H54 (cell line): ENCODE measurements around the gene UNC5A.
A peak's percentile ranks its signal among the peaks of the same experiment; 100 is the strongest.

Experiments
- DNase-seq: peaks from one replicate; pipeline ENCODE4 v3.0.0; 2011; ENCODE audit warnings: low spot score, mixed read lengths; ENCODE audit not compliant: insufficient read length
- FAIRE-seq: peaks from 3 replicates; lab custom pipeline; 2011; peaks lifted over from hg19 to GRCh38; lab: Jason Lieb, UNC
- POLR2A ChIP-seq: IDR thresholded peaks from 2 replicates; pipeline ENCODE4 v1.6.1; 2011; ENCODE audit warnings: low read depth, mild to moderate bottlenecking, low read length

The UNC5A gene

DNA sequence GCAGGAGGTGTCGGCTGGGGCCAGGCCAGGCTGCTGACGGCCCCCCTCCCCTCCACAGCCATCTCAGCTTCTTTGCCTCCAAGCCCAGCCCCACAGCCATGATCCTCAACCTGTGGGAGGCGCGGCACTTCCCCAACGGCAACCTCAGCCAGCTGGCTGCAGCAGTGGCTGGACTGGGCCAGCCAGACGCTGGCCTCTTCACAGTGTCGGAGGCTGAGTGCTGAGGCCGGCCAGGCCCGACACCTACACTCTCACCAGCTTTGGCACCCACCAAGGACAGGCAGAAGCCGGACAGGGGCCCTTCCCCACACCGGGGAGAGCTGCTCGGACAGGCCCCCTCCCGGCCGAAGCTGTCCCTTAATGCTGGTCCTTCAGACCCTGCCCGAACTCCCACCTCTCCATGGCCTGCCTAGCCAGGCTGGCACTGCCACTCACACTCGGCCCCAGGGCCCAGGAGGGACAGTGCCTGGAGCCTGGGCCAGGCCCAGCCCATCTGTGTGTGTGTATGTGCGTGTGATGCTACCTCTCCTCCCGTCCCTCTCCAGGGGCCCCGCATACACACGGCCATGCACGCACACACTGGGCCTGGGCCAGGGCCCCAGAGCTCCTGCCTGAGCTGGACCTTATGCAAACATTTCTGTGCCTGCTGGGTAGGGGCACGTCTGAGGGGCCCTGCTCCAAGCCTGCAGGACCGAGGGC, 69.5 kb downstream of the UNC5A start:
- DNase-seq (no peak), FAIRE-seq (no peak)
- no peak for TF ChIP-seq POLR2A

DNA sequence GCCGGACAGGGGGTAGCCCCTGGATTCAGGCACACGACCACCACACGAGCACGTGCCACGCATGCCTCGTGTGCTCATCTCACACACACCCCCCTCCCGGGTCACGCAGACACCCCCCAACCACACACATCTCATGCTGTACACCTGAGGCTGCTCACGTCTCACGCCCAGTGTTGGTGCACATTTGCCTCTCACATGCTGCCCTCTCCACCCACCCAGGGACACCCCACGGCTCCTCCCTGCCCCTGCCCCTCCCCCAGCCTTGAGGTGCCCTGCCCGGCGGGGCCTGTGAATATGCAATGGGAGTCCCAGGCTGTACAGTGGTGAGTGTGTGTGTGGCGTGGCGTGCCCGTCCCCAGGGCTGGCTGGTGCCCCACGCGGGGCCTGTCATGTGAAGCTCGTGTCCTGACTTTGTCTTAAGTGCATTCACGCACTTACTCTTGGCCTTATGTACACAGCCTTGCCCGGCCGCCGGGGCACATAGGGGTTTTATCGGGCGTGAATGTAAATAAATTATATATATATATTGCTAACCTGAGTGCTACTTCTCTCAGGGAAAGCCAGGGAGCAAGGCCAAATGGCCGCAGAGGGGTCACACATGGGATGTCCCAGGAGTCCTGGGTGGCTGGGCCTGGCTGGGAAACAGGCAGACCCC, 70.1 kb downstream of the UNC5A start:
- no peak for TF ChIP-seq POLR2A
- DNase-seq (no peak), FAIRE-seq (no peak)

DNA sequence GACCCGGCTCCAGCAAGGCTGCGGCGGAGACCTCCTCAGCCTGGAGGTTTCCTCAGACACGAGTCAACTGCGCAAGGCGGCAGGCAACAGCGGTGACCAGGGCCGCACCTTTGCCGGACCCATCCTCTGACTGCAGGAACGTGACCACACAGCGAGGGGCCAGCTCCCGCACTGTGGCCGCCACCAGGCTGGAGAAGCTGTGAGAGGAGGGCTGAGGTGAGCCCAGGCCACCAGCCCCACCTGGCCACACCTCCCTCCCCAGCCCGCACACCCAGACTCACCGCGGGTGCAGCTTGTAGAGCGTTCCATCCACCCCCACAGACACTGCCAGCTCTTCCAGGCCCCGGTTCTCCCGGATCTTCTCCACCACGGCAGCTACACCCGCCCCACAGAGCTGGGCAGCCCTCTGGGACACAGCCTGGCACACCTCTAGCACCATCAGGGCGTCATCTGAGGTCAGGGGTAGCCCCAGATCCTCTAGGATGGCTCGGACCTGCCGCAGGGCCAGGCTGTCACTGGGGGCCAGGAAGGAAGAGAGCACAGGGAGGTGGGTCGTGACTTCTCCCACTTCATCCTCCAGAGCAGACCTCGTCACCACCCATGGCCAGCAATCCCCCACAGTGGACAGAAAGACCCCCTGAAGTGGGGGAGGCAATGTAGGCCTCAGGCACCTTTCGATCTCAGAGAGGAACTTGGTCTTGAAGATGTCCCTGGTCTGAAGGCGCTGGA, 70.8 kb downstream of the UNC5A start:
- FAIRE-seq (no peak), DNase-seq (no peak)
- TF ChIP-seq POLR2A: no peak

DNA sequence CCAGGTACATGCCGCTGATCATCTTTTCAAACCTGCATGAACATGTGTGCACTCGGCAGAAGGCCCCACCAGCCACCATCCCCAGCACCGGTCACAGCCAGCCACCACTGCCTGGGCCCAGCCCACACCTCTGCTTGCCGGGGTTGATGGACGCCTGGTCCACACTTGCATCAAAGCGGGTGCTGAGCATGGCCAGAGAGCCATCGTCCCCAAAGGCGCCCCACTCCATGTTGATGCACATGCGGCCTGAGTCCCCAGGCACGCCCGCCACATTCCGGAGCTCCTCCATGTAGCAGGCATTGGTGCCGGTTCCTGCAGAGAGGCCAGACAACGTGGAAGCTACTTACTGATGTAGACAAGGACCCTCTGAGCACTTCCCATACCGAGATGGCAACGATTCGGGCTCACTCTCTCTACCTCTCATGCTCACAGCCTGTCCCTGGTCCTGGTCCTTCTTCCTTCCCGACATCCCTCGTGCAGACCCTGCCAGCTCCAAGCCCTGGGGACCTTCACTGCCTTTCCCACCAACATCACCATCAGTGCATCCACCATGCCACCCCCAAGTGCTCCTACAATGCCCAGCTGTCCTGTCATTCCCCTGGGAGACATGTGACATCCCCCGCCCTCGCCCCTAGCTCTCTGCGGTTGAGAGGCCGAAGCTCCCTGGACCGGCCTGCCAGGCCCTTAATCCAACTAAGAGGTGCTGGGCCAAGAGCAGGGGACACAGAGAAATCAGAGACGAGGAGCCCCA, 71.6 kb downstream of the UNC5A start:
- DNase-seq (no peak), FAIRE-seq (no peak)
- no peak for TF ChIP-seq POLR2A

DNA sequence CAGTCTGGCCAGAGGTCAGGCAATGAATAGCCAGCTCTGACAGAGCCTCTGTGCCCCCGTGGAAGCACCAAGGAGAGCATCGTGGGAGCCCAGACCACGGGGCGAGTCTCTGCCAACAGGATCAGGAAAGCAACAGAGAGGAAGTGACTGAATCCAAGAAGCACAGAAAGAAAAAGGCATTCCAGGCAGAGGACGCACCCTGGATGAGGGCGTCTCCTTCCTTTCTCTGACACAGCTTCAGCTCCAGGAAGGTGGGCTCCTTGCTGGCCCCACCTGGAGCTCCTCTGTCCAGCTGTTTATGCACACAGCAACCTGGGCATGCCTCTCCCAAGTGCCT, 72.2 kb downstream of the UNC5A start:
- TF ChIP-seq POLR2A: no peak
- FAIRE-seq (no peak), DNase-seq (no peak)

DNA sequence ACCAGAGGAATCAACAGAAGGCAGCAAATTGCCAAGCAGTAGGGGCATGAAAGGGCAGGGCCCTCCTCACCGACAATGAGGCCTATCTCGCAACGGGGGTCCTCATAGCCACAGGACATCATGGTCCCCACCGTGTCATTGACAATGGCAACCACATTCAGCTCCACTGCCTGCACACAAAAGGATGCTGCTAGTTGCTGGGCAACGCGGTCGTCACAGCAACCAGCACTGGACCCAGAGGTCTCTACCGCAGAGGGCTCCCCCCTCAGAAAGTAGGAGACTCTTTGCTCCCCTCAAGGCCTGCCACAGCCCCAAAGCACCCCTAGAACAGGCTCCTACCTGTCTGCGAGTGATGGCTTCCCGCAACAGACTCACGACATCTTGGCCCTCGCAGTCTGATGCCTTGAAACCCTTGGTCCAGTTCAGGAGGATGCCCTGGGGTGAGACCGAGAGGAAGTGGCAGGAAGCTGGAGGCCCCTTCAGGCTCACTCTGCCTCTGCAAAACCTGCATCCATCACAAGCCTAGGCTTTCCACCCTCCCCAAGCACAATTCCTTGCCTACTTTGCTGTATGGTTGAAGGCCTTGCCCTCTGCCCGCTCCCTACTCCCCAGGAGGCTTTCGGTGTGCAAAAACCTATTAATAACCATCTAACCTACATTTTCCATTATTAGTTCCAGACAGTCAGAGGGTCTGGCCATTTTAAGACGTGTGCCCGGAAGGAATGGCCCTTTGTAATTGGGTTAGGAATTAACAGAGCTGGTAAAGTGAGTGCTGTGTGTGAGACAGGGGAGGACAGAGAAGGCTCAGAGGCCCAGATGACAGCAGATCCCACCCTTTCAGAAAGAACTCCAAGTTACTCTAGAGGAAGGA, 73.6 kb downstream of the UNC5A start:
- no peak for FAIRE-seq
- no peak for TF ChIP-seq POLR2A
- DNase-seq: no peak

DNA sequence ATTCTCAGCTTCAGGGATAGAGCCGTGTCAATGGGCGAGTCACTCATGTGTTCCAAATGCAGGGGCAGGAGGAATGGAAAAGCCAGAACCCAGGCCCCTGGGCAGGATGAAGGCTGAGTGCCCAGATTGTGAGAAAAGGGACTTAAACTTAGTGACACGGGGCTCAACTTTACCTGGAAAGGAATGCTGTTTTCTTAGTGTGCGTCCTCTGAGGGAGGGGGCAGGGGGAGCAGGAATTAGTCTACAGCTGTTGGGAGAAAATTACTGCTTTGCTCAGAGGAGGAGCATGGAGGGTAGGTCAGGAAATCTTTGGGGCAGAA, 74.2 kb downstream of the UNC5A start:
- FAIRE-seq: no peak
- no peak for TF ChIP-seq POLR2A
- no peak for DNase-seq

DNA sequence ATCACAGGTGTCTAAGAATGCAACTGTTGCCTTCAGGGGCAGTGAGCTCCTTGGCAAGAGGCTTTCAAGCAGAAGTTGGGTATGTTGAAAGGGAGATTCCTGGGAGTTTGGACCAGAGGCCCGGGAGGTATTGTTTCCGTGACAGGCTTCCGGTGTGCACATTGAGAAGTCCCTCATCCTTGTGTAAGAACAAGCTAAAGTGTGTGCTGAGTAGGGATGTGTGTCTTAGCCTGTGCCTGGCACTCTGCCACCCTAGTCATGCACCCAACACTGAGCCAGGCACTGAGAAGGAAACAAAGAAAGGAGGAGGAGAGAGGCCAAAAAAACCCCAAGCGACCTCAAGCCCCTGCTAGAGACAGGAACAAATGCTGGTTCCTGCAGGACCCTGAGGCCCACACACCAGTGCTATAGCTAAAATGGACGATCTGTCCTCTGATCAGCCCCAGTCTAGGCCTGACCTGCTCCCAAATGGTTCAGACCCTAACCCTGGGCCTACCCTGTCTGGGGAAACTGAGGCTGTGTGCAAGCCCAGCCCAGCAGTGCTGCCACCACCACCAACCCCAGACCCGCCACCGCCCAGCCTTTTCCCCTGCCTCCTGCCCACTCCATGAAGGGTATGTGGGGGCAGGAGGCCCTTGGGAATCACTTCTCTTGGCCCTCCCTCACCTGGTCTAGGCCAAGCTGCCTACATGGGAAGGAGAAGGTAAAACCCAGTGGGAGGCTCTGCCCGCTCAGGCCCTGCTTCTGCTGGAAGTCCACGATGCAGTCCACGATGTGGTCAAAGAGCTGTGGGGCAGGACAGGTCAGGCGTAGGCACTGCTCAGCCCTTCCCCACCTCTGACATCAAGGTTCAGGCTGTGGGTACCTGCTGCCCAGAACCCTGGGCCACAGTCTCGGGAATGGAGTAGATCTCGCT, 76.2 kb downstream of the UNC5A start:
- FAIRE-seq: no peak
- no peak for DNase-seq
- TF ChIP-seq POLR2A: 0 out of 2 replicates have a peak, but pooled peaks have one; percentile 10

DNA sequence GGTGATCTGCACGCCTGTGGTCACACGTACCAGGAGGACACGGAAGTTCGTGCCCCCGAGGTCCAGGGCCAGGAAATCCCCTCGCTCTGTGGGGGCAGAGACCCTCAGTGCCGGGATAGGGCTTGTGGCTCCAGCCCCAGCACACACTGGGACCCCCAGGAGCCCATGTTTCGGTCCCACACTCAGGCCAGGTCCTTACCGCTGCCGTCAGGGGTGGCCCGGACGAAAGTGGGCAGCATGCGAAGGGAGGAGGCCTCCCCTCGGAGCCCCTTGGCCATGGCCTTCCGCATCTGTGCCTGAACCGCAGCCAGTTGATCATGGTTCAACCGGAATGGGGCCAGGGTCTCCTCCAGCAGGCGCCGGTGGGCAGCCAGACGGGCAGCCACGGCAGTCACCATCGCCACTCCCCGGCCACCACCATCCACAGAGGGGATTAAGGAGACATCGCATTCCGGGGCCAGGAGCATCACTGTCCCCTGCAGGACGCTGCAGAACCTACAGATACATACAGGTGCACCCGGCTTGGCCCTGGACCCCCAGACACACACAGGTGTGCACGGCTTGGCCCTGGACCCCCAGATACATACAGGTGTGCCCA, 77.0 kb downstream of the UNC5A start:
- DNase-seq (no peak), FAIRE-seq (no peak)
- TF ChIP-seq POLR2A: no peak

DNA sequence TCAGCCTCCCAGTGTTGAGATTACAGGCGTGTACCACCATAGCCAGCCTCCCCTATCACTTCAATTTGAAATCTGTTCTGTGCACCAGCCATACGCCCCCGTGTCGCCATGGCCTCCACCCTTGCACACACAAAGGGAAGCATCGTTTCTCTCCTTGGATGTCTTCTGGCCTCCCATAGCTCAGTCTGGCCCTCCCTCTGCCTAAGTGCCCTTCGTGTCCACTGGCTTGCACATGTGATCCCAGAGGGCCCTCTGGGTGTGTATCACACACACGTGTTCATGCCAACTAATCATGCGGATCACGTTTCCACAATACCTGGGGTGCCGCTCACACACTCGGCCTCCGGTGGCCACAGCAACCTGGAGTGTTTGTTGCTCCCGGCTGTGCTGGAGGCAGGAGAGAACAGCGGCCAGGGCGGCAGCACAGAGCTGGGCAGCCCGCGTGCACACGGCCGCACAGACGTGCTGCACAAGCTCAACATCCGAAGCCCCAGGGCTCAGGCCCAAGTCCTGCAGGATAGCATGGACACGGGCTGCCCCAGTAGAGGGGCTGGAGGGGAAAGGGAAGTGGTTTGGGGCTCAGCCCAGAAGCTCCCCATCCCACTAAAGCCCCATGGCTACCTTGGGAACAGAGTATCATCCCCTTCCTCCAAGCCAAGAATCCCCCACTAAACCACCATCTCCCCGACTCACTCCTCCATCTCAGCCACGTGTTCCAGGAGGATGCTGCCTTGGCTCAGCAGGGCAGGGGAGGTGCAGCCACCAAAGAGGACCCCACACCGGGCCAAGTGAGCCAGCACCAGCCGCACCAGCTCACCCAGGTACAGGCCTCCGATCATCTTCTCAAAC, 77.9 kb downstream of the UNC5A start:
- no peak for TF ChIP-seq POLR2A
- FAIRE-seq: no peak
- DNase-seq: no peak

DNA sequence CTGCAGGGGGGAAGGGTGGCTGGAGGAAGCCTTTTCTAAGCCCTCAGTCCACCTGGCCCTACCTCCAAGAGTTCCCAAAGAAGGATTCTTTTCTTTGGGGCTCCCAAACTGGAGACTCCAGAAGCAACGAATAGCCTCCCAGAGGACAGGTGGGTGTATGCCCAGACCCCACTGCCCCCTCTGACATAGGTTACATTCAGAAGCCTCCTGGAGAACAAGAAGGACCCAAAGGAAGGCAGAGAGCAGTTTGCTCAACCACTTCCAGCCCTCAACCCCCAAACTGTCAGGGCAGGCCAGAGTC, 78.5 kb downstream of the UNC5A start:
- no peak for DNase-seq
- no peak for FAIRE-seq
- TF ChIP-seq POLR2A: no peak
